Epithelial cell of prostate (primary cell): ENCODE data around the gene NACC1.
A peak's percentile ranks its signal among the peaks of the same experiment; 100 is the strongest.

ENCODE experiments used
- DNase-seq: peaks from one replicate; pipeline ENCODE4 v3.0.0-alpha.2; 2011; ENCODE audit warnings: low read depth, low spot score
- H3K27ac ChIP-seq: fragments of 450-650 bp; 2 replicates; pipeline ENCODE4 v1.5.1; 2017; ENCODE audit warnings: mild to moderate bottlenecking

The NACC1 gene

DNA sequence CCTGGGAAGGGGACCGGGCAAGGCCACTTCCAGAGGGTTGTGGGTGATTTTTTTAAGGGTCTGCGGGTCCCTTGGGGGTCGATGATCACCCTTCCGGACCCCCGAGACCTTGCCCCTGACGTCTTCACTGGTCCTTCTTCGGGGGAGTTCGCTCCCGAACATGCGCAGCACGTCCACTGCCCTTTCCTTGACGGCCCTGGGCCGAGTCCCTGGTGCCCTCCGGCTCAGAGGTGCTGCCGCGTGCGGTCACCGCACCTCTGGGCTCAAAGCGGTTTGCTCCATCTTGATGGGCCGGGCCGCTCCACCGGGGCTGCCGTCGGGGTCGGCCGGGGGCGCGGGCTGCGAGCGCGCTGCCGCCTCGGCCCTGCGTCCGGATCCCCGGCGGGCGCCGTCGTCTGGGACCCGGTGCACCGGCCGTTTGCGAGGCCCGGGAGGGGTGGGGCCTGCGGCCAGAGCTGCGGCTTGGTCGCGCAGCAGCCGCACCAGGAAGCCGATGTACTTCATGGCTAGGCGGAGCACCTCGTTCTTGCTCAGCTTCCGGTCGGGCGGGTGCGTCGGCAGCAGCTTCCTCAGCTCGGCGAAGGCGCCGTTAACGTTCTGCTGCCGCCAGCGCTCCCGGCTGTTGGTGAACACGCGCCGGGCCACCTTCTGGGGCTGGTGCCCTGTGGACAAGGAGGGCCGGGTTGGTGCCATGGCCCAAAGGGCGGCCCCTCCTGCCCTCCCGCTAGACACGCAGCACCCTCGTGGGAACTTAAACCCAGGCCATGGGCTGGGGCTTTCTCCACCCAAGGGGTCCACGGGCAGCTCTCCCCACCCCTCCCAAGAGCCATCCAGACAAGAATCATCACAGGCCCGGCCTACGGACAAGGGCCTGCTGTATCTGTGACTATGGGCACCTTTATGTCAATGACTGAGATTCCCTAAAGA lies 18.7 kb upstream of the NACC1 start:
- DNase-seq: no peak
- H3K27ac ChIP-seq: no peak overlapping the region

DNA sequence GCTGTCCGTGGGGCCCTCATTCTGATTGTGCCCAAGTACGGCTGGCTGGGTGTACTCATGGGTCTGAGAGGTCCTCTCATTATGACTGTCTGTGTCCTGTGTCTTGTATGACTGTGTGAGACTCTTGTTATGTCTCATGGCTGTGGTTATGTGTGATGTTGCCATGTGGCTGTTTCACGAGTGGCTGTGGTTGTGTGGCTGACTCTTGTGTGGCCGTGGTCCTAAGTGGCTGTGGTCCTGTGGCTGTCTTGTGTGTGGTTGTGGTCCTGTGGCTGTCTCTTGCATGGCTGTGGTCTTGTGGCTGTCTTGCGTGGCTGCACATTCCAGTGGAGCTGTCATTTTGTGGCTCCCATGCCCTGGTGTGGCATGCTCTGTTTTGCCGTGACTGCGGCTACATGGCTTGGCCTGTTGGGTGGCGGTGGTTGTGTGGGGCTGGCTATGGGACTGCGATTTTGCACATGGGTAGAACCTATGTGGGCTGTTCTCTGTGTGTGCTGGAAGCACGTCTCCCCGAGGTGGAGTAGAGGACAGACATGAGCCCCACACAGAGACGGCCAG lies 18.0 kb upstream of the NACC1 start:
- no peak overlapping the region for H3K27ac ChIP-seq

DNA sequence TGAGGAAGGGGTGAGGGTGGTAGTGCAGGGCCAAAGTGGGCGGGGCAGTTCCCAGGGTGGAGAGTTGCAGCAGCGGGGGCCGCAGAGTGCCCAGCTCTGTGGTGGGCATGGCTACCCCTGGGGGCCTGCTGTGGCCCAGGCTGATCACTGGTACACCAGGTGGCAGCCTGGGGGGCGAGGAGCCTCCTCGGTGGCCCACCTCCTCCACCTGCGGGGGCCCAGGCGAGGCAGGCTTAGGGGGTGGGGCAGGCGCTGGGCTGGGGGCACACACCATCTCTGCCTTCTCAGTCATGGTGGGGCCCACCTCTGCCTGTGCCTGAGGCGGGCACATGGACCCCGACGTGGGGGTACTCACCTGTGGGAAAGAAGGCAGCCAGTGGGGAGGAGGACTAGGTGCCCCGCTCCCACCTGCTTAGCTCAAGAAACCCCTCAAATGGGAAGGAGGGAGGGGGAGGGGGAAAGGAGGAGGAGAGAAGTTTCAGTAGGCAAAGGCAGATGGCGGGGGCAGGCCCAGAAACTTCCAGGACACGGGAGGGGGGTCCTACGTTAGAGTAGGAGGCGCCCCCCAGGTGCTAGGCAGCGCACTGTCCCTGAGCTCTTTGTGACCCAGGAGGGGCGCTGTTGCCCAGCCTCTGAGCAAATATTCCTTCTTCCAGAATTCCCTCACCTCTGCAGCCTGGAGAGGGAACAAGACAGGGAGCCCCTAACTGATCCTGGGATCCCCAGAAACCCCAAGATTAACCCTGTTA lies 17.0 kb upstream of the NACC1 start:
- DNase-seq: no peak
- no peak overlapping the region for H3K27ac ChIP-seq

More for the DNA sequence above, 18.0 kb upstream of the NACC1 start:
- no peak for DNase-seq

DNA sequence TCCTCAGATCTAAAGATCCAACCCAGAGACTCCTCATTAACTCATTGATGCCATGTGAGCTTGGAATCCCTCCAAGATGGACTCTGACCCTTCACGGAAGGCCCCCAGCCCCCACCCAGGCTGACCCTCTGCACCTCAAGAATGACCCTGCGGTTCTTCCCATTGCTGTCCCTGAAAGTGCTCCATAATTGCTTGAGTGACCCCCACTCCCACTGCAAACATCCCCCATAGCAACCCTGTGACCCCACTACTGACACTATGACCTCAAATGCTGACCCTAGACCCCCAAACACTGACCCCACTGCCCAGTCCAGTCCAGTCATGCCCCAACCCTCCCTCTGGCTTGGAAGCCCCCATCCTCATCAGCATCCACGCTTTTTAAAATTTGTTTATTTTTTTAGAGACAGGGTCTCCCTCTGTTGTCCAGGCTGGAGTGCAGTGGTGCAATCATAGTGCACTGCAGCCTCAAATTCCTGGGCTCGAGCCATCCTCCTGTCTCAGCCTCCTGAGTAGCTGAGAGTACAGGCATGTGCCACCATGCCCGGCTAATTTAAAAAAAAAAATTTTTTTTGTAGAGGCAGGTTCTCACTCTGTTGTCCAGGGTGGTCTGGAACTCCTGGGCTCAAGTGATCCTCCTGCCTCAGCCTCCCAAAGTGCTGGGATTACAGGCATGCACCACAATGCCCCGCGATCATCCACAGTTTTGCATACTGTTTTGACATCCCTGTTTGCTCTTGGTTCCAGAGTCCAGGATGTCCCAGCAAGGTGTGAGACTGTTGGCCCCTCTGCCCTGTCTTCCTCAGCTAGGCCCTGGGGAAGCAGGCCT lies 16.3 kb upstream of the NACC1 start:
- H3K27ac ChIP-seq: no peak overlapping the region
- DNase-seq: no peak

DNA sequence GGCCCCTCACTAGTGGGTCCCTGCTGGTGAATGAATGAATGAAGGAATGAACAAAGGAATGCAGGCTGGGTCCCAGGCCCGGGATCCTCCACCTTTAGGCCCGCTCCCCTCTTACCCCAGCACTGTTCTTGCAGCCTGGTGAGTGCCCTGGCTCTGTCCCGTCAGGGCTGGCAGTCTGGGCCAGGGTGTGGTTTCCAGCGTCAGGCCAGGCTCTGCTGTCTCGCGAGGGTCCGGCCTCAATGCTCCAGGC lies 15.7 kb upstream of the NACC1 start:
- DNase-seq: no peak
- no peak overlapping the region for H3K27ac ChIP-seq

DNA sequence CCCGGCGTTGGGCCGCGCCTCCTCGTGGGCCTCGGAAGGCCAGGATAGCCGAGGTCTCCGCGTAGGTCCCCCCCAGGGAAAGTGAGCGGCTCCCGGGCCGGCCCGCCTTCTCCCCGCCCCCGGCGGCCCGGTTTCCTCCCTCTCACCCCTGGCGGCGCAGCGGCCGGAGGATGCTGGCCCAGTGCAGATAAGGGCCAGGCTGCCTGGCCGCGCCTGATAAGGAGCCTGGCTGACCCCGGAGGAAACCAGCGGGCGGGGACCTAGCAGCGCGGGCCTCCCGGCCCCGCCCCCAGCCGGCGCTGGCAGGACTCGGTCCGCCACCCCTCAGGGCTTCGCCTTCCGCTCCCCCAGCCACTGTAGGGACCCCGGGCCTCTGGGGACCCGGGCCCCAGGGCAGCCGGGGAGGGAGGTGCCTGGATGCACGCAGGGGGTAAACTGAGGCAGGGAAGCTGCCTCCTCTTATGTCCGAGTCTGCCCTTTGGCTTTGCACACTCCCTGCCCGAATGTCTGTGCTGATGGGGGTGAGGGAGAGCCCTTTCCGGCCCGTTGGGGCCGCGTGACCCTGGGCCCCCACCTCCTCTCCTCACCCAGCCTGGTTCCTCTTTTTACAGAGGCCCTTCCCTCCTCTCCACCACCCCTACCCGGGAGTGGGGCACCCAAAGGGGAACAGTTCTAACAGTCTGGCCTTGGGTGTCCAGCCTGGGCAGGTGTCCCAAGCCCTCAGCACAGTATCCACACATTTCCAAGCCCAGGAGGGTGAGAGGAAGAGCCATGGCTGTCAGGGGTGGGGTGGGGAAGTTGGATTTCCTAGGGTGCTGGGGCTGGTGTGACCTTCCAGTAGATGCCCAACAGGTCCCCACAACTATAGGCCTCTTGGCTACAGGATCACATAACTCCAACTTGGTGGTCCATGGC lies 15.1 kb upstream of the NACC1 start, which contains the start of gene LYL1:
LYL1 (minus strand) TSS at position 193 of the 915 bp plus-strand sequence. CDS start 1,687 bp downstream, outside the sequence.
- DNase-seq: no peak
- no peak within 1 kb of the TSS for H3K27ac ChIP-seq

DNA sequence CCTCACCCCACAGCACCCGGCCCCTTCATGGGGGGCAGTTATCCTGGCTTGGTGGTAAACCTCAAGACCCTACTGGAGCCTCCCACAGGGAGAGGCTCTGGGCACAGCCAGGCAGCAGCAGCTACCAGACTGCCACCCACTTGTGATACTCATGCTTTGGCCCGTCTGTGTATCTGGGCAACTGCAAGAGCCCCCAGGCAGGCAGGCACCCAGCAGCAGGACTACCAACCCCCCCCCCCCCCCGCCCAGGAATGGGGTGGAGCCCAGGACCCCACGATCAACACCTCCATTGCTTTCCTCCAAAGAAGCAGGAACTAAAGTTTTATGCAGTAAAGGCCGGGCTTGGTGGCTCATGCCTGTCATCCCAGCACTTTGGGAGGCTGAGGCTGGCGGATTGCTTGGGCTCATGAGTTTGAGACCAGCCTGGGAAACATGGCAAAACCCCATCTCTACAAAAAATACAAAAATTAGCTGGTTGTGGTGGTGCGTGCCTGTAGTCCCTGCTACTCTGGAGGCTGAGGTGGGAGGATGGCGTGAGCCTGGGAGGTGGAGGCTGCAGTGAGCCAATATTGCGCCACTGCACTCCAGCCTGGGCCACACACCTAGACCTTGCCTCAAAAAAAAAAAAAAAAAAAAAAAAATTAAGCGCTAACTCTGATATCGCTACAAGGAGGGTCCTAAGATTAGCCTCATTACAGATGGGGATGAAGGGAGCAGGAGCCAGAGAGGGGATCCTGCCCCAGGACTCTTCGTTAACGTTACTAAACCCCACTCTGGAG lies 14.3 kb upstream of the NACC1 start:
- no peak for DNase-seq
- no peak overlapping the region for H3K27ac ChIP-seq

DNA sequence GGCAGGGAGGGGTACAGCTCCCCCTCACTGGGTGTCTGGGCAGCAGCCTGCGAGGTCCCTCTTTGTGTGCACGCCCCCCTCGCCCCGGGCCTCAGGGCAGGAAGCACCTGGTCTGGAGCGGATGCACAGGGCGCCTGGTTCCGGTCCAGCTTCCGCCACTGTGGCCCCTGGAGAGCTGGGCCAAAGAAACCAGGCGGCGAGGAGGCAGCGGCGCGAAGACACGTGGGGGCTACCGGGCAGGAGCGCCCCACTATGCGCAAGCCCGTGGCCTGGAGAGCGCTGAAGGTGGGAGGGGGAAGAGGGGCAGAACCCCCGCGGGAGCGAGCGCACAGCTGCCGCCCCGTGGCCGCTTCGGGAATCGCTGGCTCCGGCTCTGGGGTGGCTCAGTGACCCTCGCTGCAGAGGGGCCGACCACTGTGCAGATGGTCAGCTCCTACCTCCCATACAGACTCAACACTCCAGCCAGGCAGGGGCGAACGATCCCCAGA lies 13.7 kb upstream of the NACC1 start:
- no peak overlapping the region for H3K27ac ChIP-seq
- DNase-seq: no peak

DNA sequence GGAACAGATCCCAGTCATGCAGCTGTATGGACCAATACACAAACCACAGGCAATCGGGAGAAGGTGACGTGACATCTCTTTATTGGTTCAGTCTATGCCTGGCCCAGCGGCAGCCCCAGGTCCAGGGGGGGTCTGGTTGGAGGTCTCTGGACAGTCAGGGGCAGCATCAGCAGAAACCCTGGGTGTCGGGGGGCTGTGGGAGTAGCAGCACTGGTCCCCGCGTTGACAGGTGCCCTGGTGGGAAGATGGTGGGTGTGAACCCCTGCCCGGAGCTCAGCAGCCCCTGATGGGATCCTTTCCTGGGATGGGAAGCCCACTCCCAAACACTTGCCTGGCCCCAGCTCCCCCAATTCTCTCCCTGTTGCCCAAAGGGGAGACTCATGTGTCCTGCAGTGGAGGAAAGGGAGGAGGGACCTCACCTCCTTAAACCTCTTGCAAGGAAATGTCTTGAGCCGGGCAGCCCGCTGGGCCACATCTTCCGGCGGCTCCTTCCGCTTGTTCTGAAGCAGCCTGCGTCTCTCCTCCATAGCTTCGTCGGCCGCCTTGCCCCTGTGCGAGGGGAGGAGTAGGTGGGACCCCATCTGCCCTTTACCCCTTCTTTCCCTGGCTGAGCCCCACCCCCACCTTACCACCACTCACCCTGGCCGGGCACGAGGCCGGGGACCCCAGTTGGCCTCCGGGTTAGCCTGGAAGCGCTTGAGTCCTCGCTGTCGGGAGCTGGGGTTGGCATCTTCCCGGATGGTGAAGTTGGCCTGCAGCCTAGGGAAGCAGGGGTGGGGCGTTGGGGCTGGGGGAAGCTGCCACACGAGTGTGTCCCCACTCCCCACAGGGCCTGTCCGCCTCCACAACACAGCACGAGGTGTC lies 13.0 kb upstream of the NACC1 start:
- DNase-seq: no peak
- no peak overlapping the region for H3K27ac ChIP-seq

DNA sequence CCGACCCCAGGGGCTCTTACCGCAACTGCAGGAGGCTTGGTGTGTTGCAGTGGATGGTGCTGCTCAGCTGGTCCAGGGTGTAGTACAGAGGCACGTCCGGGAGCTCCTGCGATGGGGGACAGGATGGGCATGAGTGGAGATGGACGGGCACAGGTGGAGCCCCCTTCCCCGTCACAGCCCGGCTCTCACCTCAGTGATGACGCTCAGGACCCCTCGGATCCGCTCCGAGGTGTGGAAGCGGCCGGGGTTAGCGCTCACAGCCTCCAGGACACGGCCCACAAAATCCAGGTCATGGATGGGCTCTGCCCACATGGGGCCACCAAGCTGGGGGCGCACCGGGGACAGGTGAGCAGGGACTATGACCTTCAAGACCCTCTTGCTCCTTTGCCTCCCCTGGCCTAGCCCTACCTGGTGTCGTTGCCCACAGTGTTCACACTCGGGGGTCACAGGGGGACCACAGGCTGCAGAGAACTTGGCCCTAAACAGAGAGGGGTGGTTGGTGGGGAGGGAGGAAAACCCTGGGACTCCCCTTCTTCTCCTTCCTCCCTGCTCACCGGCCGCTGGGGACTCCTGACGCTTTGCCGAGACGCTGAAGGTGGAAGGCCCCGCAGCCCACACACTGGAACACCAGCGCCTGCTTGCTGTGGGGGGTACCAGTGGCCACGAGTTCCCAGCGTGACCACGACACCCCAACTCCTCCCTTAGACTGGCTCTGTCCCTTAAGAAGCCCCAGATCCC lies 8.5 kb upstream of the NACC1 start:
- no peak for DNase-seq
- H3K27ac ChIP-seq: no peak overlapping the region

DNA sequence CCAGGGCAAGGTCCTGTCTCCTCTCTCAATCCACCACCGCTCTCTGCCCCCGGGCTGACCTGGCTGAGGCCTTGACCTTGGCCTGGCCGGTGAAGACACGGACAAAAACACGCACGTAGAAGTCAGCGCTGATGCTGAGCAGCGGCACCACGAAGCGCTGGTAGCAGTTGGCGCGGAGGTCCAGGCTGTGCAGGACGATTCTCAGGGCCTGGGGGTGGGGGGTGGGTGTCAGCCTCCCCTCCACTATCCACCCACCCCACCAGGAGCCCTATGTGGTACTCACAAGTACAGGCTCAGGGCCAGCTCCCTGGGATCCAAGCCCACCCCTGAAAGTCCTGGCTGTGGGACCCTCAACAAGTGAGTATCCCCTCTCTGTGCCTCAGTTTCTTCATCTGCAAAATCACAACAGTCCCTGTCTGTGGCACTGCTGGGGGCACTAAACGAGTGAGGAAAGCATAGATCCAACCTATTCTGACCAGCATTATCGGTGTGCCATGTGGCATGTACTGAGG lies 7.9 kb upstream of the NACC1 start:
- no peak for DNase-seq
- no peak overlapping the region for H3K27ac ChIP-seq

DNA sequence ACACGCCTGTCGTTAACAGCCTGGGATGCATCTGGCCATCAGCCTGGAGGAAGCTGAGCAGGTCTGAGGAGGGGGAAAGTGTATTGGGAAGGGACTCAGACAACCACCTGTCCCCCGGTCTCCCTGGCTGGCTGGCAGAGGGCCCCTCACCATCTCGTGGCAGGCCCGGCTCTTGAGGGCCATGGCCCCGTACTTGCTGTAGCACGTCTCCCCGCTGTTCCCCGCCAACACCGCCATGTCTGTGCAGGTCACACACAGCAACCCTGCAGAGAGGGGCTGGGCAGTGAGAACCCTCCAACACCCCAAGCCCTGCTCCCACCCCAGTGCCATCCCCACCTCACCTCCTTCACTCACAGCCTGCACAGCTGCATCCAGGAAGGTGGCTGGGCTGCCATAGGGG lies 5.5 kb upstream of the NACC1 start:
- H3K27ac ChIP-seq: no peak overlapping the region

DNA sequence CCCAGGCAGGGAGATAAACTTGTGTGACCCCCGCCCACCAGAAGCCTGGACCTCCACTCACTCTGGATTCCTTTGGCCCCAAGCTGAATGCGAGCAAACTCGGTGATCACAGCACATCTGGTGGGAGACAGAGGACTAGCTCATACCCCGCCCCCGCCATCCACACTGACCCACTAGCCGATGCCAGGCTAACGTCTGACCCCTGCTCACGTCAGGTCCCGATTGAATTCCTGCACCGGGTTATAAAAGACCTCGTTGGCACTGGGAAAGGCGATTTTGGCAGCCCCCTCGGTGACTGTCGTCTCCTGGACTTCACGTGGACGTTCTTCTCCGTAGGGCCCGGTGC lies 2.2 kb upstream of the NACC1 start:
- H3K27ac ChIP-seq: peak overlapping the region; percentile 84
- DNase-seq: no peak

More for the DNA sequence above, 5.5 kb upstream of the NACC1 start:
- DNase-seq: no peak

DNA sequence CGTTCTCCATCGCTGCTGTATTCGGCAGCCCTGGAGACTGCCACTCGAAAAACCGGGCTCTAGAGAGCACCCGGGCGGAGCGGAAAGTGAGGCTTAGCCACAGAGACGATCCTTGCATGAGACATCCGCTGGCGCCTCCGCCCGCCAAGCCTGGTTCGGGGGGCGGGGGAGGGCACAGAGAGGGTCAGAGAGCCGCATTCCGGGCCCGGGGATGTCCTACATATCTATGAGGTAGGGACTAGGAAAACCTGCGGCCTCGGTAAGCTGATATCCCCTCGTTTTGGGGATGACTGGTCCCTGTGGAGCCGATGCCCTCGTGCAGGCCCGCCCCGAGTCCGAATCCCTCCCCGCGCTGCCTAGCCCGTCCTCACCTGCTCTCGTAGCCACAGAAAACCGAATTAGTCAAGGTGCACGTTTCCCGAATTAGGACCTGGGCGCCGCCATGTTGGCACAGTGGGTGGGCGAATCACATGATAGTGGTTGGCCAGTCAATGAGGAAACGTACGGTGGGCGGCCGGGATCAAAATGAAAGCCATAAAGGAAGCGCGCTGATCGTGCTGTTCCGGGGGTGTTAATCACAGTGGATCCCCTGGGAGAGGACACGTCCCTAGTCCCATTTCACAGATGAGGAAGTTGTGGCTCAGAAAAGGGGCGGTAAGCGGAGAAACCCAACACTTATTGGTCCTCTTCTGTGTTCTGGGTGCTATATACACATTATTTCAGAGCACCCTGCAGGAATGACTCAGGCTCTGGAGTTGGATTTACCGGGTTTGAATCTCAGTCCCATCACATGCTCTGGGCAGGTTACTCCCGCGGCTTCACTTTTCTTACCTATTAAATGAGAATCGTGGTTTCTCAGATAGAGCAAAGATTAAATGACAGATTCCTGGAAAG lies 1.5 kb upstream of the NACC1 start, which contains the start of gene TRMT1:
TRMT1 (minus strand) TSS at position 459 of the 894 bp plus-strand sequence; CDS start at position 118, 341 bp downstream.
- peak within 1 kb of the TSS; percentile 84 for H3K27ac ChIP-seq
- peak; percentile 74 for DNase-seq

DNA sequence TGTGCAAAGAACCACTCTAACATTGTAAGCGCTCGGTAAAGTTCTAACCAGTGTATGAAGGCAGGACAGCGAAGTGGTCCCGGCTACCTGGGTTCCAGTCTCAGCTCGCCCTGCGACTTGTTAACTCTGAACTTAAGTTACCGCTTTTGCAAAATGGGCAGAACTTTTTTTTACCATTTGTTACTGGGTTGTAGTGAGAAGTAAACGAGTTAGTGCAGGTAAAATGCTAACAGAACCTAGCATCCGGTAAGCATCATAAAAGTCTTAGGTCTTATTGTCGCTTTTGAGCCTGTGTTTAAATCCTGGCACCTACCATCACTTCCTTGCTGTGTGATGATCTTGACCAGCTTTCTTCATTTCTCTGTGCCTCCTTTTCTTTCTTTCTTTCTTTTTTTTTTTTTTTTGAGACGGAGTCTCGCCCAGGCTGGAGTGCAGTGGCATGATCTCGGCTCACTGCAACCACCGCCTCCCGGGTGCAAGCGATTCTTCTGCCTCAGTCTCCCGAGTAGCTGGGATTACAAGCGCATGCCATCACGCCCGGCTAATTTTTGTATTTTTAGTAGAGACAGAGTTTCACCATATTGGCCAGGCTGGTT lies 790 bp upstream of the NACC1 start:
- H3K27ac ChIP-seq: peak overlapping the region; percentile 84
- no peak for DNase-seq
